ENCODE measurements around the gene RTRAF. TPM values are rescaled to one million over a fixed set of nuclear protein-coding genes. Genes with fewer than 3 reads are reported as not detected.

Gene RTRAF
- total and polyA plus RNA-seq, 9 of the 15 experiments (the other 6 are each of a cell fraction or from before 2014, with no cell fraction given): 126 to 204 (median 155) TPM

DNA sequence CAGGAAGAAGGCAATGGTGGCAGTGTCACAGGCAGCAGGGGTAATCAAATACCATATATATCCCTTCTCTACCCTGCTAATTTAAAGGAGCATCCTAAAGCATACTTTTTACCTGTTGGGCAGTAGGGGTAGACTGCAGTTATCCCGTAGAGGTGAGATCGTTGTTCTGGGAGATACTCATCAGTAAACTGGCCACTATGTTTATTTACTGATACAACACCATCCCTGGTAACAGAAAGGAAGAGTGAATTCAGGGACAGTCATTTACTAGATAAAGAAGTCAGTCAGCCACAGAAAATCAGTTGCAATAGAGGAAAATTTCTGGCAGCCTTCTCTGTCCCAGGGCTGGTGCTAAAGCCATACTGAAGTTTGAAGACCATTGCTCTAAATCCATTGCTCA lies 16.3 kb downstream of the RTRAF start:
- Histone ChIP-seq H3K4me3 (no peak overlapping the region), H3K79me2 (ENCODE audit: control insufficient read depth, insufficient read depth, low read length) (no peaks in the 10 kb centered on the region), H3K27ac (ENCODE audit: extremely low read depth, low read depth, low read length) (no peak overlapping the region), H3K9me1 (ENCODE audit: control insufficient read depth, insufficient read depth, low read length) (no peaks in the 10 kb centered on the region), H3K36me3 (ENCODE audit: control insufficient read depth, insufficient read depth, low read length) (peaks cover 94% of the 10 kb centered on the region), H4K20me1 (replicated peaks; ENCODE audit: control insufficient read depth, insufficient read depth, low read length) (no peaks in the 10 kb centered on the region), H3K9me3 (replicated peaks; ENCODE audit: control insufficient read depth, insufficient read depth, low read depth, low read length) (no peaks in the 10 kb centered on the region), H3K27me3 (ENCODE audit: control insufficient read depth in 2 of 2, insufficient read depth in 2 of 2, low read length in 2 of 2) (no peaks in the 10 kb centered on the region), H3K4me1 (replicated peaks in 1 of 2; ENCODE audit: control insufficient read depth in 2 of 2, insufficient read depth in 2 of 2, low read length in 2 of 2) (no peaks in the 10 kb centered on the region), H3K9ac (ENCODE audit: insufficient read depth in 1 of 2, low read depth in 2 of 2, low read length in 2 of 2) (no peak overlapping the region), H3K4me2 (ENCODE audit: insufficient read depth, low read length) (no peak overlapping the region), H2AFZ (ENCODE audit: low read depth, low read length) (no peak overlapping the region)
- no peak for DNase-seq (ENCODE audit: extremely low read depth in 1 of 4, low spot score in 3 of 4)
- WGBS (ENCODE audit: insufficient coverage, low coverage, missing lambda C conversion rate): 66% methylated on average over 2 of the region's 2 CpGs
- no TSS peak for BruUV-seq (replicated peaks)
- in situ Hi-C loops (cut with MboI) (no loop called here), intact Hi-C loops (cut with micrococcal nuclease) (loop anchor here (5.0 kb wide), 1 partner anchor 67 kb away; no protein-coding TSS in a partner anchor)
- FAIRE-seq: no peak
- ChIA-PET POLR2A (no interaction called here), CTCF (ENCODE audit: low intra/inter-chr PET ratio) (no interaction called here)
- no peak for ATAC-seq
- TF ChIP-seq ZNF224 (CRISPR knock-in tag; IDR thresholded peaks at IDR 0.05): no peak
- no peak for TF ChIP-seq FOXA3 (CRISPR knock-in tag; conservative IDR thresholded peaks at IDR 0.05 in 1 of 2, IDR thresholded peaks at IDR 0.05 in 1 of 2)
- no peak for TF ChIP-seq PPARD (CRISPR knock-in tag; IDR thresholded peaks at IDR 0.05)
- no peak for TF ChIP-seq MEIS2 (IDR thresholded peaks at IDR 0.05; ENCODE audit: partially characterized antibody)
- TF ChIP-seq CREB3 (tag; conservative IDR thresholded peaks at IDR 0.05; ENCODE audit: low read depth): no peak
- TF ChIP-seq SPI1 (IDR thresholded peaks at IDR 0.05; ENCODE audit: borderline replicate concordance, low read depth, low read length): no peak
- TF ChIP-seq, protein P1, sequence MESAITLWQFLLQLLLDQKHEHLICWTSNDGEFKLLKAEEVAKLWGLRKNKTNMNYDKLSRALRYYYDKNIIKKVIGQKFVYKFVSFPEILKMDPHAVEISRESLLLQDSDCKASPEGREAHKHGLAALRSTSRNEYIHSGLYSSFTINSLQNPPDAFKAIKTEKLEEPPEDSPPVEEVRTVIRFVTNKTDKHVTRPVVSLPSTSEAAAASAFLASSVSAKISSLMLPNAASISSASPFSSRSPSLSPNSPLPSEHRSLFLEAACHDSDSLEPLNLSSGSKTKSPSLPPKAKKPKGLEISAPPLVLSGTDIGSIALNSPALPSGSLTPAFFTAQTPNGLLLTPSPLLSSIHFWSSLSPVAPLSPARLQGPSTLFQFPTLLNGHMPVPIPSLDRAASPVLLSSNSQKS (CRISPR knock-in tag; IDR thresholded peaks at IDR 0.05): no peak
- TF ChIP-seq NFATC3 (IDR thresholded peaks at IDR 0.05): no peak
- TF ChIP-seq, protein P2, sequence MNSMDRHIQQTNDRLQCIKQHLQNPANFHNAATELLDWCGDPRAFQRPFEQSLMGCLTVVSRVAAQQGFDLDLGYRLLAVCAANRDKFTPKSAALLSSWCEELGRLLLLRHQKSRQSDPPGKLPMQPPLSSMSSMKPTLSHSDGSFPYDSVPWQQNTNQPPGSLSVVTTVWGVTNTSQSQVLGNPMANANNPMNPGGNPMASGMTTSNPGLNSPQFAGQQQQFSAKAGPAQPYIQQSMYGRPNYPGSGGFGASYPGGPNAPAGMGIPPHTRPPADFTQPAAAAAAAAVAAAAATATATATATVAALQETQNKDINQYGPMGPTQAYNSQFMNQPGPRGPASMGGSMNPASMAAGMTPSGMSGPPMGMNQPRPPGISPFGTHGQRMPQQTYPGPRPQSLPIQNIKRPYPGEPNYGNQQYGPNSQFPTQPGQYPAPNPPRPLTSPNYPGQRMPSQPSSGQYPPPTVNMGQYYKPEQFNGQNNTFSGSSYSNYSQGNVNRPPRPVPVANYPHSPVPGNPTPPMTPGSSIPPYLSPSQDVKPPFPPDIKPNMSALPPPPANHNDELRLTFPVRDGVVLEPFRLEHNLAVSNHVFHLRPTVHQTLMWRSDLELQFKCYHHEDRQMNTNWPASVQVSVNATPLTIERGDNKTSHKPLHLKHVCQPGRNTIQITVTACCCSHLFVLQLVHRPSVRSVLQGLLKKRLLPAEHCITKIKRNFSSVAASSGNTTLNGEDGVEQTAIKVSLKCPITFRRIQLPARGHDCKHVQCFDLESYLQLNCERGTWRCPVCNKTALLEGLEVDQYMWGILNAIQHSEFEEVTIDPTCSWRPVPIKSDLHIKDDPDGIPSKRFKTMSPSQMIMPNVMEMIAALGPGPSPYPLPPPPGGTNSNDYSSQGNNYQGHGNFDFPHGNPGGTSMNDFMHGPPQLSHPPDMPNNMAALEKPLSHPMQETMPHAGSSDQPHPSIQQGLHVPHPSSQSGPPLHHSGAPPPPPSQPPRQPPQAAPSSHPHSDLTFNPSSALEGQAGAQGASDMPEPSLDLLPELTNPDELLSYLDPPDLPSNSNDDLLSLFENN (IDR thresholded peaks at IDR 0.05; ENCODE audit: low read depth in 2 of 2, low read length in 2 of 2): no peak
- no peak for TF ChIP-seq RNF2 (IDR thresholded peaks at IDR 0.05)
- TF ChIP-seq ILF3 (IDR thresholded peaks at IDR 0.05; ENCODE audit: borderline replicate concordance): no peak
- TF ChIP-seq CHD4 (IDR thresholded peaks at IDR 0.05; ENCODE audit: insufficient read depth, insufficient replicate concordance, low read depth, low read length, poor library complexity, severe bottlenecking): no peak
- TF ChIP-seq WHSC1 (IDR thresholded peaks at IDR 0.05; ENCODE audit: low read length): no peak

Measured in K562 (cell line).